ENCODE measurements around the gene HCRTR2.
"Not testable (repeated sequence)": the region's sequence is repeated elsewhere in the genome, so short reads cannot be mapped to it uniquely, and the experiment has no call there.

HCRTR2 gene

DNA sequence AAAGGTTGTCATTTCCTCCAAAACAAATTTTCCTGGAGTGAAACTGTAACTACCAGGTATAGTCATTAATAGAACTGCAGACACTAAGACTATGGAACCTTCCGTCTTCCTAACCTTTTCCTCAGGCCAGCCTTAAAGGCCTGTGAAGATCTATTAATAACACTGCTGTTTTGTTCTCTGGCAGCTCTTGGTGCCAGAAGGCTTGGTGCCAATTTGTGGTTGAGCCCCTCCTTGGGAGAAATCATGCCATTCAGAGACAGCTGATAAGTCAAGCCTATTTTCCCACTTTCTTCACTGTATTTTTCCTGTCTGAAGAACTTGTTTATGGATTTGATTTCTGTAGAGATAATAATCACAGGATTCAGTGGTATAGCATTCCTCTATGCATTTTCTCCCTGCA lies 64.8 kb downstream of the HCRTR2 start:
- Histone ChIP-seq H3K9ac (ENCODE audit: low read depth, low read length) (no peak overlapping the region), H3K9me3 (ENCODE audit: insufficient read depth, low read depth, low read length) (no peaks in the 10 kb centered on the region), H3K27me3 (ENCODE audit: insufficient read depth, low read length) (no peaks in the 10 kb centered on the region), H3K4me3 (ENCODE audit: low read length) (no peak overlapping the region), H3K36me3 (ENCODE audit: insufficient read depth, low read depth, low read length) (no peaks in the 10 kb centered on the region), H3K4me1 (ENCODE audit: insufficient read depth, low read length) (no peaks in the 10 kb centered on the region), H3K27ac (ENCODE audit: low read length) (no peak overlapping the region)

DNA sequence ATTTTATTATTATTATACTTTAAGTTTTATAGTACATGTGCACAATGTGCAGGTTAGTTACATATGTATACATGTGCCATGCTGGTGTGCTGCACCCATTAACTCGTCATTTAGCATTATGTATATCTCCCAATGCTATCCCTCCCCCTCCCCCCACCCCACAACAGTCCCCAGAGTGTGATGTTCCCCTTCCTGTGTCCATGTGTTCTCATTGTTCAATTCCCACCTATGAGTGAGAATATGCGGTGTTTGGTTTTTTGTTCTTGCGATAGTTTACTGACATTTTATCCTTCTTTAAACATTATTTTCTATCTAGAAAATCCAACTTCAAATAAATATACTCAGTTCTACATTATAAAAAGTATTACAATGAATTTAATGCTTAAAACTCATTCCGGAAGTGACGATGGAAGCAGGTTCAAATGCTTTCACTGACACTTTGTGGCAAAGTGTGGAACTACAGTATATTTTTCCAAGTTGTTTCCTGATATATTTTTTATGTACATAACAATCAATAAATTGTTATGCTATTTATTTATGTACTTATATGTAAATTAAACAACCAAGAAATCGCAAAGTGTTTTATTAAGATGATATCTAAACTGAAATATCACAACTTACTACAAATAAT lies 66.8 kb downstream of the HCRTR2 start:
- H3K4me1 ChIP-seq (ENCODE audit: insufficient read depth, low read length); H3K9me3 ChIP-seq (ENCODE audit: insufficient read depth, low read depth, low read length); H3K36me3 ChIP-seq (ENCODE audit: insufficient read depth, low read depth, low read length); H3K27me3 ChIP-seq (ENCODE audit: insufficient read depth, low read length); H3K4me3 ChIP-seq (ENCODE audit: low read length); H3K27ac ChIP-seq (ENCODE audit: low read length); H3K9ac ChIP-seq (ENCODE audit: low read depth, low read length): not testable (repeated sequence)

DNA sequence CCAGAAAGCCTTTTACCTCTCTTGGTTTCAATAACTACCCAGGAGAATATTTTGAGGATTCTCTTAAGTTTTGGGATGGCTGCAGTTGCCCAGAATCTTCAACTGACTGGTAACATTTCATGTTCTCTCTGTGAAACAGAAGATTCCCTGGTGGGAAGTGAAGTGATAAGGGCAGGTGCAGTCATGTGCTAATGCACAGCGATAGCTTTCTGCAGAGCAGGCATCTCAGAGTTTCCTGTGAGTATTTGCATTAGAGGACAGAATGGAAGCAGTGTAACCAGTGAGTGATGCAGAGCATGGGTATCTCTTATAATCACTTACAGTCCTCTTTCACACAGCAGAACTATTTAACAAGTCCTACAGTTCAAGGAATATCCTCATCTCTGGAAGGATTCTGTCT lies 76.1 kb downstream of the HCRTR2 start:
- H3K27me3 ChIP-seq (ENCODE audit: insufficient read depth, low read length) = no peaks in the 10 kb centered on the region
- H3K36me3 ChIP-seq (ENCODE audit: insufficient read depth, low read depth, low read length) = no peaks in the 10 kb centered on the region
- H3K4me1 ChIP-seq (ENCODE audit: insufficient read depth, low read length) = peaks cover 15% of the 10 kb centered on the region; the same call in 1 of the 2 replicates
- peak overlapping the region; percentile 40 for H3K4me3 ChIP-seq (ENCODE audit: low read length)
- no peaks in the 10 kb centered on the region for H3K9me3 ChIP-seq (ENCODE audit: insufficient read depth, low read depth, low read length)
- no peak overlapping the region for H3K27ac ChIP-seq (ENCODE audit: low read length)
- H3K9ac ChIP-seq (ENCODE audit: low read depth, low read length) = no peak overlapping the region

DNA sequence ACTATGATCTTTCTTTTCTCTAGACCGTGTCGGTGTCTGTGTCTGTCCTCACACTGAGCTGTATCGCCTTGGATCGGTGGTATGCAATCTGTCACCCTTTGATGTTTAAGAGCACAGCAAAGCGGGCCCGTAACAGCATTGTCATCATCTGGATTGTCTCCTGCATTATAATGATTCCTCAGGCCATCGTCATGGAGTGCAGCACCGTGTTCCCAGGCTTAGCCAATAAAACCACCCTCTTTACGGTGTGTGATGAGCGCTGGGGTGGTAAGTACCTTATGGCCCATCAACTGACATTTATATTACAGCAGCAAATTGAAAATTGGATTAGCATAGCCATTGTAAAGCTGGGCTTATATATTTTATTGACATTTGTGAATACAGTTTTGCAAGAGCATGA lies 80.8 kb downstream of the HCRTR2 start:
- Histone ChIP-seq H3K36me3 (ENCODE audit: insufficient read depth, low read depth, low read length) (no peaks in the 10 kb centered on the region), H3K4me1 (ENCODE audit: insufficient read depth, low read length) (peaks cover 9% of the 10 kb centered on the region; the same call in 1 of the 2 replicates), H3K9me3 (ENCODE audit: insufficient read depth, low read depth, low read length) (no peaks in the 10 kb centered on the region), H3K9ac (ENCODE audit: low read depth, low read length) (no peak overlapping the region), H3K27me3 (ENCODE audit: insufficient read depth, low read length) (no peaks in the 10 kb centered on the region), H3K27ac (ENCODE audit: low read length) (no peak overlapping the region), H3K4me3 (ENCODE audit: low read length) (no peak overlapping the region)

DNA sequence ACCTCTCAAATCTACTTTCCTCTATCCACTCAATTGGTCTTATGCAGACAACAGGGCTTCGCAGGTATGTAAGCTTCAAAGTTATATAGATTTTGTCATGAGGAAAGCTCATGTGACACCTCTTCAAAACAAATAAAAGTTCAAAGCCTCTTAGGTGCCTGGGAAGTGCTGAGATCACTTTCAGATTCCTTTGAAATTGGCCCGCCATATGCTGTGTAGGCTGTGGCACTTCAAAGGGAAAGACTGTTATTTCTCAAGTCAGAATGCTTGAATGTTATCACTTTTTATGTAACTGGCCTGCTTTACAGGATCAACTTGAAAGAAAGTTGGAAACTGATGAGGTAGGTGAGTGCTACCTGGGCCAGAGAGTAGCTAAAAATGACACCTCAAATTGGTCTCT lies 85.9 kb downstream of the HCRTR2 start:
- no peaks in the 10 kb centered on the region for H3K36me3 ChIP-seq (ENCODE audit: insufficient read depth, low read depth, low read length)
- no peak overlapping the region for H3K27ac ChIP-seq (ENCODE audit: low read length)
- H3K4me3 ChIP-seq (ENCODE audit: low read length) = no peak overlapping the region
- no peaks in the 10 kb centered on the region for H3K9me3 ChIP-seq (ENCODE audit: insufficient read depth, low read depth, low read length)
- H3K27me3 ChIP-seq (ENCODE audit: insufficient read depth, low read length) = no peaks in the 10 kb centered on the region
- no peaks in the 10 kb centered on the region for H3K4me1 ChIP-seq (ENCODE audit: insufficient read depth, low read length)
- no peak overlapping the region for H3K9ac ChIP-seq (ENCODE audit: low read depth, low read length)

DNA sequence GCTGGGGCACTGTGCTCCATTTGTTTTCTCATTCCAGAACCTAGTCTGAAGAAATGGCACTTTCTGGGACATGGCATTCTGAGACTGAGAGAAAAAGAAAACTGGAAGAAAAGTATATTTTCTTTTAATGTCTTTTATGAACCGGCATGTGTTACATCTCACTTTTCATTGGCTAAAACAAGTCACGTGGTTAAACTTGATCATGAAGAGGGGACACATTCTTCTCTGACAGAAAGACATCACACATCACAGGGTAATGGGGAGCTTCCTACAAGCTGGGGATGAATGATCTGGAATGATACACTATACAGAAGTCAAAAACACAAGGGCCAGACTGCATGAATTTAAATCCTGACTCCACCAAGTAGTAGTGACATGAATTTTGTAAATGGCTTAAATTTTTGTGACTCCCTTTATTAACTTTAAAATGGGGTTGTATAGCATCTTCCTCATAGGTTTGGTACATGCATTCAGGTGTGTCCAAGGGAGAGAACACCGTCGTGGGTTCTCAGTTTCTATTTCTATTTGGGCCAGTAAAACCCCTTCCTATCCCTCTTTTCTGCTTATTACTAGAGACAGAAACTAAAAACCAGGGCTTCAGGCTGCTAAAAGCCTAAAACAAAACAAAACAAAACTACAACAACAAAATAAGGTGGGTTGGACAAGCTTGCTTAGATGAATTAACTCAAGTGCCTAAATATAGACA lies 91.2 kb downstream of the HCRTR2 start:
- H3K4me3 ChIP-seq (ENCODE audit: low read length) = no peak overlapping the region

DNA sequence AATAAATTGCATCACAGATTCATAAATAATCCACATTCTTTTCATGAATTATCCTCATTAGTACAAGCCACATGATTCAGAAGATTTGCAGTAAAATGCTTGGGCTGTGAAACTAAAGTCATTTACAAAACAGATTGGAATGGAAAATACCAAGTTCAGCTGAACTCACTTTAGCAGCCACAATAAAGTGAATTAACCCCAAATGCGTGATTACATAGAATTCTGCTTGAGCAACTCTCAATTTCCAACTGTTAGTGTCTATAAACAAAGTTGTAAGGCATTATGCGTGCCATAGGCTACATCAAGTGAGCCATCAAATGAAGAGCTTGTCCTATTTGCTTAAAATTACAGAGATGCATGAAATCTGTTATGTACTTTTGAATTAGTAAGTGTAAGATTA lies 92.6 kb downstream of the HCRTR2 start:
- Histone ChIP-seq H3K4me3 (ENCODE audit: low read length) (no peak overlapping the region), H3K36me3 (ENCODE audit: insufficient read depth, low read depth, low read length) (no peaks in the 10 kb centered on the region), H3K9me3 (ENCODE audit: insufficient read depth, low read depth, low read length) (no peaks in the 10 kb centered on the region), H3K27me3 (ENCODE audit: insufficient read depth, low read length) (no peaks in the 10 kb centered on the region), H3K4me1 (ENCODE audit: insufficient read depth, low read length) (no peaks in the 10 kb centered on the region), H3K9ac (ENCODE audit: low read depth, low read length) (no peak overlapping the region), H3K27ac (ENCODE audit: low read length) (no peak overlapping the region)

More for the DNA sequence above, 91.2 kb downstream of the HCRTR2 start:
- Histone ChIP-seq H3K4me1 (ENCODE audit: insufficient read depth, low read length) (no peaks in the 10 kb centered on the region), H3K9me3 (ENCODE audit: insufficient read depth, low read depth, low read length) (no peaks in the 10 kb centered on the region), H3K27me3 (ENCODE audit: insufficient read depth, low read length) (no peaks in the 10 kb centered on the region), H3K9ac (ENCODE audit: low read depth, low read length) (no peak overlapping the region), H3K27ac (ENCODE audit: low read length) (no peak overlapping the region), H3K36me3 (ENCODE audit: insufficient read depth, low read depth, low read length) (no peaks in the 10 kb centered on the region)

DNA sequence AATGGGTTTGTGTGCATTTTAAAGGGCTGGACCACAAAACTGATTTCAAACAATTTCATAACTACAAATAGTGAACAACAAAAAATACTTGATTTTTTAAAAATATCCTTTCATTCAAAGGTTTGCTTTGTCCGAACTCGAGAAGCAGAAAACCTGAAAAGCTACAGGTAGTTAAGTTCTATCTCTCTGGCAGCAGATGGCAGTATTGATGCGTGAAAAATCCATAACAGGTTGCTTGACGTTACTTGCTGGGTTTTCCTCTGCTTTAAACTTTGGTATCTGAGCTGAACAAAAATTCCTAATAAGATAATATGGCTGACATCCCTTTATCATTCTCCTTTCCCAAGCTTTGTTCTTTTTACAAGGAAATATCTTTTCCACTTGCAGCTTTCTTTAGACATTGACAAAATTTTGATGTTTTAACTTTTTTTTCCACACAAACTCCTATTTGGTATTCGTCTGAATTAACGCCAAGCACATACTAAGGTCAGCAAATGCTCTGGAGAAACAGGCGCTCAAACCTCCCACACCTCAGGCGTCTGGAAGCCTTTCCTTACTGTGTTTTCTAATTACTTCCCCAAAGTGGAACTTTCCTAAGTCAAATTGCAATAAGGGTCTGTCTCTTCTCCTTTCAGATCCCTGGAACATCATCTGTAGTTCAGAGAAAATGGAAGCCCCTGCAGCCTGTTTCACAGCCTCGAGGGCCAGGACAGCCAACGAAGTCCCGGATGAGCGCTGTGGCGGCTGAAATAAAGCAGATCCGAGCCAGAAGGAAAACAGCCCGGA lies 102.6 kb downstream of the HCRTR2 start:
- no peak overlapping the region for H3K4me3 ChIP-seq (ENCODE audit: low read length)
- peaks cover 13% of the 10 kb centered on the region; the same call in 1 of the 2 replicates for H3K4me1 ChIP-seq (ENCODE audit: insufficient read depth, low read length)
- no peaks in the 10 kb centered on the region for H3K9me3 ChIP-seq (ENCODE audit: insufficient read depth, low read depth, low read length)
- no peaks in the 10 kb centered on the region for H3K27me3 ChIP-seq (ENCODE audit: insufficient read depth, low read length)
- H3K9ac ChIP-seq (ENCODE audit: low read depth, low read length) = no peak overlapping the region
- H3K36me3 ChIP-seq (ENCODE audit: insufficient read depth, low read depth, low read length) = no peaks in the 10 kb centered on the region
- H3K27ac ChIP-seq (ENCODE audit: low read length) = no peak overlapping the region

DNA sequence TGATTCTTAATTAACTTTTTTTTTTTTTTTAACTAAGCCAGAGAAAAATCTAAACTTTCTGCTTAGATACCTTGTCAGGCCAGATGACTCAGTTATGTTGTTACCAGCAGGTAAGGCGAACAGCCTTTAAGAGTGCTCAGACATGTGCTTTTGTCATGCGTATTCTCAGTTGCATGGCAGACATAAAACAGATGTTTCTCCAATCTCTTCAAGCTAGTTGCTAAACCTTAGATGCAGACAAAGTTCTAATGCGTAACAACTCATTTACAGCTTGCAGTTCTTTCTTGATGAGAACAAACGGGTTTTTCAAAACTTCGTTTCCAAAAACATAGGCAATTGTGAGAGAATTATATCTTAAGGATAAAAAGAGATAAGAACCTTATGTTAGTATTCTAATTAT lies 103.3 kb downstream of the HCRTR2 start:
- Histone ChIP-seq H3K4me1 (ENCODE audit: insufficient read depth, low read length) (peaks cover 13% of the 10 kb centered on the region; the same call in 1 of the 2 replicates), H3K27me3 (ENCODE audit: insufficient read depth, low read length) (no peaks in the 10 kb centered on the region), H3K9ac (ENCODE audit: low read depth, low read length) (no peak overlapping the region), H3K27ac (ENCODE audit: low read length) (no peak overlapping the region), H3K4me3 (ENCODE audit: low read length) (no peak overlapping the region), H3K36me3 (ENCODE audit: insufficient read depth, low read depth, low read length) (no peaks in the 10 kb centered on the region), H3K9me3 (ENCODE audit: insufficient read depth, low read depth, low read length) (no peaks in the 10 kb centered on the region)

DNA sequence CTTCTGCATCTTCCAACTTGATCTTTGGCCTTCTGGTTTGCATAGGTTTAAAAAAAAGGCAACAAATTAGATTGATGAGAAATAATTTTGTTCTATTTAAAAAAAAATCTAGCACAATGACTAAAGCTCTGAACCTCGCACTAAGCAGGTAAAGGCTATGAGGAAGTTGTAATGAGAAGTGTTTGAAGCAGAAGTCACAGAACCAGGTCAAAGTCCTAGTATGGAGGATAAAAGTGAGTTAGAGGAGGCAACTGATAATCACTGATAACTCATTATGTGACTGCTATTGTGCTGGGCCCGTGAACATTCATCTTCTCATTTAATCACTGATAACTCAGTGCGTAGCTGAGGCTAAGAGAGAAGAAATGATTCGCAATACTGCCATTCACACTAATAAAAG lies 106.9 kb downstream of the HCRTR2 start:
- no peak overlapping the region for H3K4me3 ChIP-seq (ENCODE audit: low read length)
- no peak overlapping the region for H3K27ac ChIP-seq (ENCODE audit: low read length)
- H3K4me1 ChIP-seq (ENCODE audit: insufficient read depth, low read length) = peaks cover 13% of the 10 kb centered on the region; the same call in 1 of the 2 replicates
- no peaks in the 10 kb centered on the region for H3K9me3 ChIP-seq (ENCODE audit: insufficient read depth, low read depth, low read length)
- no peaks in the 10 kb centered on the region for H3K27me3 ChIP-seq (ENCODE audit: insufficient read depth, low read length)
- no peaks in the 10 kb centered on the region for H3K36me3 ChIP-seq (ENCODE audit: insufficient read depth, low read depth, low read length)
- no peak overlapping the region for H3K9ac ChIP-seq (ENCODE audit: low read depth, low read length)

DNA sequence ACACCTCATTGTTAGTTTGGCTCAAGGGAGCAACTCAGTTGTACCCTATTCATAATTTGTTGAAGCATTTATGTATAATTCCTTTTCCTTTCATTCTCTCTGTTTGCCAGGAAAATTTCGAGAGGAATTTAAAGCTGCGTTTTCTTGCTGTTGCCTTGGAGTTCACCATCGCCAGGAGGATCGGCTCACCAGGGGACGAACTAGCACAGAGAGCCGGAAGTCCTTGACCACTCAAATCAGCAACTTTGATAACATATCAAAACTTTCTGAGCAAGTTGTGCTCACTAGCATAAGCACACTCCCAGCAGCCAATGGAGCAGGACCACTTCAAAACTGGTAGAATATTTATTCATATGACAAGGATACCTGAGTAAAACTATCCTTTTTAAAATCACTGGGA lies 107.8 kb downstream of the HCRTR2 start:
- Histone ChIP-seq H3K9ac (ENCODE audit: low read depth, low read length) (no peak overlapping the region), H3K9me3 (ENCODE audit: insufficient read depth, low read depth, low read length) (no peaks in the 10 kb centered on the region), H3K36me3 (ENCODE audit: insufficient read depth, low read depth, low read length) (no peaks in the 10 kb centered on the region), H3K4me3 (ENCODE audit: low read length) (no peak overlapping the region), H3K27ac (ENCODE audit: low read length) (no peak overlapping the region), H3K27me3 (ENCODE audit: insufficient read depth, low read length) (no peaks in the 10 kb centered on the region), H3K4me1 (ENCODE audit: insufficient read depth, low read length) (peaks cover 10% of the 10 kb centered on the region; the same call in 1 of the 2 replicates)

DNA sequence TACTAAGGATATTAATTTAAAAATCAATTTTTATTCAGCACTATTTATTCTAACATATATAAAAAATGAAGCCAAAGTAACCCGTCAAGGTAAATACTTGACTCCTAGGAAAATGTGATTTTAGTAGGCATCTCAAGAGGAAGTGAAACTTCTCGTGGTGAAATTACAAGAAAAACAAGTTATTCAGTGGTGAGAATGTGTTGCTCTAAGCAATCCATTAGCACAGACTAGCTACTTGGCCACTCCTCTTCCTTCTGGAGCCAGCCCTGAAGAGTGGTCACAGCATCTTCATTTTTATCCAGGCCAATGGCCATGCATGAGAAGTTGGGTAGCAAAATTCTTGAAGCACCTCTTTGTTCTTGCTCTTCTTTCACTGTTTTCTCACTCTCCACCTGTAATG lies 112.5 kb downstream of the HCRTR2 start:
- Histone ChIP-seq H3K4me1 (ENCODE audit: insufficient read depth, low read length) (no peaks in the 10 kb centered on the region), H3K36me3 (ENCODE audit: insufficient read depth, low read depth, low read length) (no peaks in the 10 kb centered on the region), H3K27me3 (ENCODE audit: insufficient read depth, low read length) (no peaks in the 10 kb centered on the region), H3K27ac (ENCODE audit: low read length) (no peak overlapping the region), H3K9me3 (ENCODE audit: insufficient read depth, low read depth, low read length) (no peaks in the 10 kb centered on the region), H3K4me3 (ENCODE audit: low read length) (no peak overlapping the region), H3K9ac (ENCODE audit: low read depth, low read length) (no peak overlapping the region)
